Measurements from ENCODE around the gene CLEC7A.

Gene CLEC7A

GRCh38 chr12:10094646-10095395, 35.2 kb downstream of the CLEC7A start:
- DNase-seq (ENCODE audit: low read depth, low spot score): no peak

GRCh38 chr12:10088955-10089900, 40.8 kb downstream of the CLEC7A start:
- DNase-seq (ENCODE audit: low read depth, low spot score): no peak

- no peak for DNase-seq (ENCODE audit: low read depth, low spot score)
These were observed 42.0 kb downstream of the CLEC7A start for GRCh38 chr12:10088031-10088430.

GRCh38 chr12:10086387-10086786, 43.6 kb downstream of the CLEC7A start:
- DNase-seq (ENCODE audit: low read depth, low spot score): no peak

DNA sequence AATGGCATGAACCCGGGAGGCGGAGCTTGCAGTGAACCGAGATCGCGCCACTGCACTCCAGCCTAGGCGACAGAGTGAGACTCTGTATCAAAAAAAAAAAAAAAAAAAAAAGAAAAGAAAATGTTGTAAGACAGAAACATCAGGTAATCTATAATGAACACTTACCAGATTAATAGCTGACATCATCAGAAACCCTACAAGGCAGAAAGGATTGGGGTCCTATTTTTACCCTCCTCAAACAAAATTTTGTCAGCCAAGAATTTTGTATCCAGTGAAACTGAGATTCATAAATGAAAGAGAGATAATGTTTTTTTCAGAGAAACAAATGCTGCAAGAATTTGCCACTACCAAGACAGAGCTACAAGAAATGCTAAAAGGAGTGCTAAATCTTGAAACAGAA, 45.3 kb downstream of the CLEC7A start:
- no peak for DNase-seq (ENCODE audit: low read depth, low spot score)

DNA sequence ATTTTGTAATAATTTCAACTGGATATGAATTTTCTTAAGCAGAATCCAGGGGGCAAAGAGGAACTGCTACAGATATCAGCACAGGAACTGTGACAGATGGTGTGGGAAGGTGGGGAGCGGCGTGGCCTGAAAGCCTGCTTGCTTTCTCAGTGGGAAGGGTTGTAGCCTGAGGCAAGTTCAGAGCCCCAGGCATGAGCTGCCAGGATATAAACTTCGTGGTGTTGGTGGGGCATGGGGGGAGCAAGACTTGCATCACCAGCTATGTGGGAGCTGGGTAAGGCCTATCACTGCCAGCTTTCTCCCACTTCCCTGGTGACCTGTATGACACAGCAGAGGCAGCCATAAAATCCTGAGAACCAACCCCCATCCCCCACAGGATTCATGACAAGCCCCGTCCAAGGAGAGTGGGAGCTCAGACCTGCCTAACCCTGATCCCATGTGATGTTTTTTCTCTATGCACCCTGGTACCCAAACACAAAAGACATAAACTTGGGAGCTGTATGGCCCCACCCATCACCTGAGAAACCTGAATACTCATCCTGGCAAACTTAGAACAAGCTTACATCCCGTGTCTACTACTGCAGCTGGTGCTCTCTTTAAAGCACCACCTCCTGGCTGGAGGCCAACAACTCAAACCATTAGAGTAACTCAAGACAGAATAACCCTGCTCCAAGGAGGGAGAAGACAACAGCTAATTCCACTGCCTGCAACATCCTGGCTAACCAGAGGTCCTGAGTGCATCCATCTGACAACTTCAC, 47.7 kb downstream of the CLEC7A start:
- DNase-seq (ENCODE audit: low read depth, low spot score): no peak

DNA sequence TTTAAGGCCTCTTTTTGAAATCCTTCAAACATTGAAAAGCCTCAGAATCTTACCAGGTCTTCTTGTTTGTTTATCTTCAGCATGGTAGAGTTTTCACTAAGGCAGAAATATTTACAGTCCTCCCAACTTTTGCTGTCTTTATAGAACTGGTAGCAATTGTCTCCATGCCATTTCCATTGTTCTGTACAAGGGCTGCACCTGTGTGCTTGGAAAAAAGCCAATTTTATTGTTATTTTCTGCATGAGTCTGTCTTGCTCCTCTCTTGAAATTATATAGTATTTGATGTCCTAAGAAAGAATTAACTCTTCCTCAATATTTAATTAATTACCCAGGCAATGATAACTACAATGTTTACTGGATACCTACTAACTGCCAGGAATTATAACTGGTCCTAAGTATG, 54.5 kb downstream of the CLEC7A start:
- no peak for DNase-seq (ENCODE audit: low read depth, low spot score)

GRCh38 chr12:10073261-10073660, 56.7 kb downstream of the CLEC7A start:
- no peak for DNase-seq (ENCODE audit: low read depth, low spot score)

DNA sequence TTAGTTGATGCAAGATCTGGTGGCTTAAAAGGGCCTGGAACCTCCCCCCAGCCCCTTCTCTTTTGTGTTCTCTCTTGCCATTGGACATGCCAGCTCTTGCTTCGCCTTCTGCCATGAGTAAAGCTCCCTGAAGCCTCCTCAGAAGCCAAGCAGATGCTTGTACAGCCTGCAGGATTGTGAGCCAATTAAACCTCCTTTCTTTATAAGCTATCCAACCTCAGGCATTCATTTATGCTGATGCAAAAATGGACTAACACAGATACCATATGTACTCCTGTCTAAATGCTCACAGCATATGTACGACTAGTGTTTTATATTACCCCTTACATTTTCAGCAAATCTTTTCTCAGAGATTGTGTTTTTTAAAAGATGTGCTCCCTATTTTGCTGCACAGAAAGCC, 57.9 kb downstream of the CLEC7A start:
- no peak for DNase-seq (ENCODE audit: low read depth, low spot score)

- no peak for DNase-seq (ENCODE audit: low read depth, low spot score)
These were observed 59.6 kb downstream of the CLEC7A start for GRCh38 chr12:10070380-10070779.

- no peak for DNase-seq (ENCODE audit: low read depth, low spot score)
These were observed 60.0 kb downstream of the CLEC7A start for GRCh38 chr12:10069976-10070375.

DNA sequence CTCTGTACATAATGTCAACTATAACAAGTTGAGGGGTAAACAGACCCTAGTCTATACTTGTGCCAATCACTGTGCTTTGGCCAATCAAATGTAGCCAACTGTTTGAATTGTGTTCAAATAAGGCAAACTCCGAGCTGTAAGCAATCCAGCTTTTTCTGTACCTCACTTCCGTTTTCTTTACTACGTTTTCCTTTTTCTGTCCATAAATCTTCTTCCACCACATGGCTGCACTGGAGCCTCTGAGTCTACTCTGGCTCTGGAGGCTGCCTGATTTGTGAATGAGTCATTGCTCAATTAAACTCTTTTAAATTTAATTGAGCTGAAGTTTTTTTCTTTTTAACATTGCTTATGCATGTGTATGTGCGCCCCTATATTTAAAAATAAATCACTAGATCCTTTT, 60.9 kb downstream of the CLEC7A start:
- DNase-seq (ENCODE audit: low read depth, low spot score): no peak

DNA sequence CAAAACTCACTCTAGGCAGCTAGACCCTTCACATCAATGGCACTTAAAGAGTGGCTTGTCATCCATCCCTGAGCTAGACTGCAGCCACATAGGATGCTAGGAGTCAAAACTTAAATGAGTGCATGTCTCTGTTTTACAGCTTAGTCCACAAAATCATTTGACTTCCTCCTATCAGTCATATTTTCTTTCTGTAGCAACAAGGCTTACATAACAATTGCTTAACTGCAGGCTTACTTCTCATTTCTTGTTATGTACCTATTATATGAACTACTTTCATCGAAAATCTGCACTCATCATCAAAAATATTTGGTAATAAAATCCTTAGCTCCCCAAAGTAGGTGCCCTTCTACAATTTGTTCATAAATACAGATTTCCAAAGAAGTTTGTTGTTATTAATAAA, 61.4 kb downstream of the CLEC7A start:
- no peak for DNase-seq (ENCODE audit: low read depth, low spot score)

DNA sequence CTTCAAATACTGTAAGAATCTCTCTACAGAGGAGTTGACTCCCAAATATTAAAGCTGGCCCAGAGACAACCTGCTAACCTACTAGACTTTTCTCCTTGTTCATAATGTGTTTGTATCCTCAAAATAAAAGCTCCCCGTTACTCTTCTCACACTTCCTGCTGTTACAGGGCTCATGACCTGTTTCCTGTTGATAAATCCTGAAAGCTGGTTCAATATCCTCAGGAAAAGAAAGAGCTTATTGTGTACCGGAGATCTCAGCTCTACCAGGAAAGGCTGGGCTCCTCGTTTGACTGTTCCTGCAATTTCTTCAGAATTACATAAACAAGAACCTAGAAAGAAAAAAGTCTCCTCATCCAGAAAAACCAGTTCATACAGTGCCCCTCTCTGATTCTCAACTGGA, 62.1 kb downstream of the CLEC7A start:
- no peak for DNase-seq (ENCODE audit: low read depth, low spot score)

DNA sequence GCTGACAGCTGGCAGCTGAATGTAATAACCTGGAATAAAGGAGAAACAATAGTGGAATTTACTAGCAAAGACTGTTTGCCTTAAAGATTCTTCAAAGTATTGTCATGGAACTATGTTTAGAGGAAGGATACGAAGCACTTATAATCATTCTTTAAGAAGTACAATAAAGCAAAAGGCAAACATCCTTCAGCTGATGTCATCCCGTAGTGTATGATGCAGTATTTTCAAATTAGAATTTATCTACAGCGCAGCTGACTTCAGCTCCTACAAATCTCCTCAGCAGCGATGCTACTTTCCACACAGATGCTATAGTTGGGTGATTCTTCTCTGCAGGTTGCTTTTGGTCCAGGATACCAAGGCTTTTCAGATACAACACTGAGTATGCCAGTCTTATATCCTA, 62.7 kb downstream of the CLEC7A start:
- no peak for DNase-seq (ENCODE audit: low read depth, low spot score)

All from iPS DF 19.7 (cell line).